ENCODE data around the gene DNAAF3. TPM values are rescaled to one million over a fixed set of nuclear protein-coding genes. Genes with fewer than 3 reads are reported as not detected.

Gene DNAAF3
- total and polyA plus RNA-seq, 9 donors: 0.16 to 34.8 (median 1.0) TPM; not detected in 2

- DNase-seq: peak in 3 of 5 donors; percentile 36 to 61 (median 48)
- intact Hi-C loops (cut with DNase I): loop anchor here in 2 of 4 donors (10.0 kb wide), 2 partner anchors 522 to 562 kb away; partner anchors contain the start of gene EPN1 (in 1 of the 2)
- peak overlapping the region; percentile 5 for H3K4me3 ChIP-seq
- TF ChIP-seq CTCF (IDR thresholded peaks at IDR 0.05): no peak
- no peak for TF ChIP-seq EP300 (IDR thresholded peaks at IDR 0.05)
- no peak for TF ChIP-seq POLR2A (IDR thresholded peaks at IDR 0.05)
- peak overlapping the region; percentile 84 to 87 for H3K27ac ChIP-seq
- H3K4me1 ChIP-seq (ENCODE audit: insufficient read depth): peaks cover 16% of the 10 kb centered on the region
- no peaks in the 10 kb centered on the region for H3K36me3 ChIP-seq
- no peaks in the 10 kb centered on the region for H3K27me3 ChIP-seq
- H3K9me3 ChIP-seq: no peaks in the 10 kb centered on the region
- WGBS, 3 donors: 59 to 70% (median 69%) methylated on average over 21 to 23 of the region's 23 CpGs
These were observed 53.4 kb downstream of the DNAAF3 start for GRCh38 chr19:55112777-55113569.

GRCh38 chr19:55112246-55112776 is 54.1 kb downstream of the DNAAF3 start:
- intact Hi-C loops (cut with DNase I): loop anchor here in 2 of 4 donors (10.0 kb wide), 2 partner anchors 522 to 562 kb away; partner anchors contain the start of gene EPN1 (in 1 of the 2)
- H3K4me1 ChIP-seq (ENCODE audit: insufficient read depth): peaks cover 16% of the 10 kb centered on the region
- no peaks in the 10 kb centered on the region for H3K9me3 ChIP-seq
- WGBS, 3 donors: 87 to 94% (median 89%) methylated on average over 23 to 25 of the region's 25 CpGs
- peak overlapping the region; percentile 84 to 87 for H3K27ac ChIP-seq
- TF ChIP-seq EP300 (IDR thresholded peaks at IDR 0.05) (no peak), CTCF (IDR thresholded peaks at IDR 0.05) (no peak), POLR2A (IDR thresholded peaks at IDR 0.05) (no peak)
- H3K36me3 ChIP-seq: no peaks in the 10 kb centered on the region
- peak in 2 of 5 donors; percentile 33 to 51 for DNase-seq
- H3K4me3 ChIP-seq: no peak overlapping the region
- no peaks in the 10 kb centered on the region for H3K27me3 ChIP-seq

GRCh38 chr19:55111238-55111831 is 55.1 kb downstream of the DNAAF3 start:
- TF ChIP-seq POLR2A (IDR thresholded peaks at IDR 0.05) (no peak), CTCF (IDR thresholded peaks at IDR 0.05) (no peak), EP300 (IDR thresholded peaks at IDR 0.05) (no peak)
- intact Hi-C loops (cut with DNase I): loop anchor here in 2 of 4 donors (10.0 kb wide), 2 partner anchors 523 to 563 kb away; partner anchors contain the start of gene EPN1 (in 1 of the 2)
- peaks cover 16% of the 10 kb centered on the region for H3K4me1 ChIP-seq (ENCODE audit: insufficient read depth)

GRCh38 chr19:55109527-55110291 is 56.7 kb downstream of the DNAAF3 start:
- no peak overlapping the region for H3K27ac ChIP-seq
- DNase-seq: no peak
- H3K9me3 ChIP-seq: no peaks in the 10 kb centered on the region
- 81 to 82% (median 81%) methylated on average over 20 of the region's 20 CpGs for WGBS, 3 donors
- peaks cover 12% of the 10 kb centered on the region for H3K4me1 ChIP-seq (ENCODE audit: insufficient read depth)
- H3K4me3 ChIP-seq: no peak overlapping the region
- intact Hi-C loops (cut with DNase I): loop anchor here in 2 of 4 donors (10.0 kb wide), 2 partner anchors 525 to 565 kb away; partner anchors contain the start of gene EPN1 (in 1 of the 2)
- H3K27me3 ChIP-seq: no peaks in the 10 kb centered on the region
- H3K36me3 ChIP-seq: no peaks in the 10 kb centered on the region
- TF ChIP-seq CTCF (IDR thresholded peaks at IDR 0.05): no peak
- TF ChIP-seq EP300 (IDR thresholded peaks at IDR 0.05): no peak
- no peak for TF ChIP-seq POLR2A (IDR thresholded peaks at IDR 0.05)

More at GRCh38 chr19:55111238-55111831, 55.1 kb downstream of the DNAAF3 start:
- Histone ChIP-seq H3K27me3 (no peaks in the 10 kb centered on the region), H3K36me3 (no peaks in the 10 kb centered on the region), H3K27ac (peak overlapping the region in 1 of 2 donors; percentile 56), H3K4me3 (no peak overlapping the region), H3K9me3 (no peaks in the 10 kb centered on the region)
- DNase-seq: no peak
- 58 to 74% (median 66%) methylated on average over 21 of the region's 21 CpGs for WGBS, 3 donors
